NCI-H2081 (cell line): Measurements from ENCODE around the gene PGK1.
"Not testable (repeated sequence)": the region's sequence is repeated elsewhere in the genome, so short reads cannot be mapped to it uniquely, and the experiment has no call there.

Experiments
- DNase-seq, 2 experiments: peaks; one replicate each; lab custom pipeline; 2025; lab: John Stamatoyannopoulos, UW

PGK1 gene

GRCh38 chrX:78116365-78116764 lies 12.3 kb downstream of the PGK1 start:
- no peak for DNase-seq

GRCh38 chrX:78116766-78117165 lies 12.7 kb downstream of the PGK1 start:
- no peak for DNase-seq

- DNase-seq = no peak
Measured at GRCh38 chrX:78118628-78119027, 14.6 kb downstream of the PGK1 start.

- peak; percentile 12 to 16 for DNase-seq
Measured at GRCh38 chrX:78119521-78120227, 15.6 kb downstream of the PGK1 start.

GRCh38 chrX:78123190-78123589 lies 19.1 kb downstream of the PGK1 start:
- DNase-seq = no peak

GRCh38 chrX:78124307-78124706 lies 20.3 kb downstream of the PGK1 start:
- no peak for DNase-seq

- DNase-seq = no peak
Measured at GRCh38 chrX:78125148-78125547, 21.1 kb downstream of the PGK1 start.

GRCh38 chrX:78125781-78126180 lies 21.7 kb downstream of the PGK1 start:
- not testable (repeated sequence) for DNase-seq

GRCh38 chrX:78129714-78130113 lies 25.7 kb downstream of the PGK1 start:
- no peak for DNase-seq

GRCh38 chrX:78130396-78130795 lies 26.3 kb downstream of the PGK1 start:
- no peak for DNase-seq

GRCh38 chrX:78131117-78131516 lies 27.1 kb downstream of the PGK1 start:
- no peak for DNase-seq

GRCh38 chrX:78133238-78133960 lies 29.4 kb downstream of the PGK1 start:
- DNase-seq = no peak

- peak; percentile 85 to 90 for DNase-seq
Measured at GRCh38 chrX:78139160-78140123, 35.4 kb downstream of the PGK1 start, which contains the start of gene TAF9B. TSS of gene TAF9B (minus strand) at chrX:78139650. CDS start at chrX:78139611, 39 bp downstream.

- no peak for DNase-seq
Measured at GRCh38 chrX:78140206-78140605, 36.2 kb downstream of the PGK1 start.

GRCh38 chrX:78147002-78147540 lies 43.0 kb downstream of the PGK1 start:
- DNase-seq = not testable (repeated sequence)

- DNase-seq = not testable (repeated sequence)
Measured at GRCh38 chrX:78157373-78157772, 53.3 kb downstream of the PGK1 start.

- DNase-seq = not testable (repeated sequence)
Measured at GRCh38 chrX:78157846-78158245, 53.8 kb downstream of the PGK1 start.

GRCh38 chrX:78160711-78161110 lies 56.7 kb downstream of the PGK1 start:
- DNase-seq = not testable (repeated sequence)

- not testable (repeated sequence) for DNase-seq
Measured at GRCh38 chrX:78163175-78163574, 59.1 kb downstream of the PGK1 start.

- no peak for DNase-seq
Measured at GRCh38 chrX:78165425-78165824, 61.4 kb downstream of the PGK1 start.

- no peak for DNase-seq
Measured at GRCh38 chrX:78168065-78168464, 64.0 kb downstream of the PGK1 start.
